HG02870 (cell line): ENCODE data around the gene PDLIM1.
"Not testable (repeated sequence)": the region's sequence is repeated elsewhere in the genome, so short reads cannot be mapped to it uniquely, and the experiment has no call there.

Source experiments
- ATAC-seq: cut with Tn5 transposase; IDR thresholded peaks from one replicate; pipeline ENCODE4 v1.9.1; 2021; ENCODE audit warnings: mild to moderate bottlenecking, moderate library complexity; ENCODE audit not compliant: unreplicated experiment

The PDLIM1 gene

GRCh38 chr10:95214369-95214768 is 76.4 kb downstream of the PDLIM1 start:
- ATAC-seq = no peak

- ATAC-seq = no peak
Measured at GRCh38 chr10:95211606-95212279, 79.1 kb downstream of the PDLIM1 start.

GRCh38 chr10:95209509-95210127 is 81.2 kb downstream of the PDLIM1 start:
- ATAC-seq = no peak

GRCh38 chr10:95208702-95209391 is 82.0 kb downstream of the PDLIM1 start:
- ATAC-seq = no peak

GRCh38 chr10:95202865-95203264 is 87.9 kb downstream of the PDLIM1 start:
- not testable (repeated sequence) for ATAC-seq

- no peak for ATAC-seq
Measured at GRCh38 chr10:95201736-95202135, 89.1 kb downstream of the PDLIM1 start.

GRCh38 chr10:95196046-95196445 is 94.8 kb downstream of the PDLIM1 start:
- no peak for ATAC-seq

- ATAC-seq = no peak
Measured at GRCh38 chr10:95193944-95194343, 96.9 kb downstream of the PDLIM1 start, which contains the start of gene ACSM6. Gene ACSM6, plus strand, starts transcription at chr10:95194238. Its CDS starts 248 bp downstream, at chr10:95194486.

- no peak for ATAC-seq
Measured at GRCh38 chr10:95188593-95188992, 102.2 kb downstream of the PDLIM1 start.

GRCh38 chr10:95187617-95188016 is 103.2 kb downstream of the PDLIM1 start:
- ATAC-seq = no peak
